Type B pancreatic cell (in vitro differentiated cells): ENCODE data around the gene GOLGA6L24. TPM values are rescaled to one million over a fixed set of nuclear protein-coding genes. Genes with fewer than 3 reads are reported as not detected.
"Not testable (repeated sequence)": the region's sequence is repeated elsewhere in the genome, so short reads cannot be mapped to it uniquely, and the experiment has no call there.

Source experiments
- DNase-seq: peaks from one replicate; pipeline ENCODE4 v3.0.0; 2021; ENCODE audit warnings: mixed read lengths; ENCODE audit not compliant: unreplicated experiment; ENCODE audit errors: extremely low spot score
- H3K27ac Mint-ChIP-seq: 2 replicates; pipeline ENCODE4 v1.8.0; 2021; ENCODE audit warnings: mild to moderate bottlenecking, mixed read lengths
- H3K27me3 Mint-ChIP-seq: 2 replicates; pipeline ENCODE4 v1.8.0; 2021; ENCODE audit warnings: mixed read lengths
- H3K36me3 Mint-ChIP-seq: 2 replicates; pipeline ENCODE4 v1.8.0; 2021; ENCODE audit warnings: mixed read lengths
- H3K4me1 Mint-ChIP-seq: one replicate; pipeline ENCODE4 v1.8.0; 2021; ENCODE audit warnings: mixed read lengths; ENCODE audit not compliant: unreplicated experiment
- H3K4me3 Mint-ChIP-seq: 2 replicates; pipeline ENCODE4 v1.8.0; 2021; ENCODE audit warnings: mild to moderate bottlenecking, mixed read lengths
- H3K9me3 Mint-ChIP-seq: 2 replicates; pipeline ENCODE4 v1.8.0; 2021; ENCODE audit warnings: mixed read lengths
- total RNA-seq: library from RNA; stranded (reverse); gene quantifications from 2 replicates; pipeline ENCODE4 v1.2.1, GENCODE V29; 2021; ENCODE audit warnings: low replicate concordance

Gene GOLGA6L24
- total RNA-seq, 1 donor from 2014 or later = not detected

GRCh38 chr15:28308718-28309117, 49.2 kb downstream of the GOLGA6L24 start:
- not testable (repeated sequence) for DNase-seq, H3K27ac Mint-ChIP-seq, H3K9me3 Mint-ChIP-seq, H3K4me3 Mint-ChIP-seq, H3K4me1 Mint-ChIP-seq, H3K27me3 Mint-ChIP-seq
- peaks cover 20% of the 10 kb centered on the region for H3K36me3 Mint-ChIP-seq

Other genes with a start within 250 kb of the GOLGA6L24 start
- gene HERC2, start 35.9 kb downstream of the GOLGA6L24 start, total RNA-seq = 57.6 and 80.1 TPM in 2 replicates
- gene GOLGA8F, start 20.6 kb upstream of the GOLGA6L24 start, total RNA-seq = not detected in 2 replicates
- gene GOLGA8G, start 174.9 kb upstream of the GOLGA6L24 start, total RNA-seq = not detected in 2 replicates
- gene GOLGA6L25, start 195.5 kb upstream of the GOLGA6L24 start, total RNA-seq = not detected in 2 replicates